GM10266 (cell line): ENCODE data around the gene SUCO.
"Not testable (repeated sequence)": the region's sequence is repeated elsewhere in the genome, so short reads cannot be mapped to it uniquely, and the experiment has no call there.

Experiments used
- DNase-seq: peaks from one replicate; pipeline ENCODE4 v3.0.0; 2012; ENCODE audit errors: extremely low spot score
- CTCF ChIP-seq: IDR thresholded peaks from 2 replicates; pipeline ENCODE4 v1.5.1; 2012; ENCODE audit warnings: mild to moderate bottlenecking, low read depth; ENCODE audit not compliant: control insufficient read depth, insufficient read depth; ENCODE audit errors: missing control alignments

The SUCO gene

GRCh38 chr1:172489847-172490246, 43.1 kb upstream of the SUCO start:
- TF ChIP-seq CTCF = no peak

GRCh38 chr1:172492421-172492820, 40.5 kb upstream of the SUCO start:
- TF ChIP-seq CTCF = no peak
- DNase-seq = no peak

More at GRCh38 chr1:172489847-172490246, 43.1 kb upstream of the SUCO start:
- DNase-seq = no peak

GRCh38 chr1:172494166-172494565, 38.8 kb upstream of the SUCO start:
- TF ChIP-seq CTCF = no peak
- no peak for DNase-seq

GRCh38 chr1:172496127-172496526, 36.8 kb upstream of the SUCO start:
- not testable (repeated sequence) for DNase-seq

- DNase-seq = no peak
- no peak for TF ChIP-seq CTCF
Observed at GRCh38 chr1:172496678-172497077, 36.3 kb upstream of the SUCO start.

- DNase-seq = no peak
- no peak for TF ChIP-seq CTCF
Observed at GRCh38 chr1:172497230-172497629, 35.7 kb upstream of the SUCO start.

- DNase-seq = no peak
- TF ChIP-seq CTCF = no peak
Observed at GRCh38 chr1:172498857-172499256, 34.1 kb upstream of the SUCO start.

GRCh38 chr1:172499636-172500141, 33.3 kb upstream of the SUCO start:
- no peak for TF ChIP-seq CTCF
- DNase-seq = no peak
